OCI-LY7 (cell line): Measurements from ENCODE around the gene GPR52. TPM values are rescaled to one million over a fixed set of nuclear protein-coding genes. Genes with fewer than 3 reads are reported as not detected.

Experiments
- BruUV-seq: library from RNA; stranded (reverse); fragments of 400-500 nt; replicated peaks from 2 replicates; lab custom pipeline; 2021; lab: Mats Ljungman, UMichigan
- CTCF ChIA-PET: fragments of 300-600 bp; sonication (Branson Sonifier 250); formaldehyde crosslinking; loops from one replicate; lab custom pipeline; 2022; ENCODE audit warnings: antibody characterized with exemption; ENCODE audit not compliant: unreplicated experiment; lab: Charles Lee
- POLR2A ChIA-PET: fragments of 300-600 bp; sonication (Branson Sonifier 250); formaldehyde crosslinking; loops from one replicate; lab custom pipeline; 2022; ENCODE audit warnings: antibody characterized with exemption; lab: Charles Lee
- DNase-seq: peaks from one replicate; pipeline ENCODE4 v3.0.0-alpha.2; 2015; ENCODE audit warnings: low spot score
- H2AFZ ChIP-seq: fragments of 200-600 bp; sonication (generic), shearing (Covaris generic); 2 replicates; pipeline ENCODE4 v1.6.1; 2014; ENCODE audit warnings: mild to moderate bottlenecking, antibody characterized with exemption, low read length, moderate library complexity
- H3K27ac ChIP-seq: fragments of 200-600 bp; sonication (generic); 2 replicates; pipeline ENCODE4 v1.5.1; 2014; ENCODE audit warnings: mixed run types, low read depth, mild to moderate bottlenecking, moderate library complexity, low read length, inconsistent platforms; ENCODE audit not compliant: poor library complexity, severe bottlenecking
- H3K36me3 ChIP-seq: fragments of 200-600 bp; sonication (generic); 2 replicates; pipeline ENCODE4 v1.6.1; 2014; ENCODE audit warnings: mild to moderate bottlenecking, antibody characterized with exemption, low read length, moderate library complexity, mixed read lengths; ENCODE audit not compliant: insufficient read depth
- H3K4me1 ChIP-seq: fragments of 200-600 bp; sonication (generic); 2 replicates; pipeline ENCODE4 v1.5.1; 2014; ENCODE audit warnings: mild to moderate bottlenecking, low read length; ENCODE audit not compliant: insufficient read depth, poor library complexity, severe bottlenecking
- H3K4me2 ChIP-seq: fragments of 200-600 bp; sonication (generic); 2 replicates; pipeline ENCODE4 v1.6.1; 2014; ENCODE audit warnings: mild to moderate bottlenecking, low read length
- H3K4me3 ChIP-seq: fragments of 200-600 bp; sonication (generic); 2 replicates; pipeline ENCODE4 v1.5.1; 2014; ENCODE audit warnings: mild to moderate bottlenecking, low read depth, low read length; ENCODE audit not compliant: poor library complexity, severe bottlenecking
- H3K79me2 ChIP-seq: fragments of 200-600 bp; sonication (generic); 2 replicates; pipeline ENCODE4 v1.6.1; 2016; ENCODE audit warnings: low read depth, mild to moderate bottlenecking, low read length, moderate library complexity, mixed read lengths; ENCODE audit not compliant: insufficient read depth
- H3K9me2 ChIP-seq: fragments of 200-600 bp; sonication (generic); 2 replicates; pipeline ENCODE4 v1.6.1; 2016; ENCODE audit warnings: mild to moderate bottlenecking, low read length, mixed read lengths; ENCODE audit not compliant: insufficient read depth
- H3K9me3 ChIP-seq: fragments of 200-600 bp; sonication (generic); 2 replicates; pipeline ENCODE4 v1.6.1; 2014; ENCODE audit warnings: mild to moderate bottlenecking, mixed run types, low read length, mixed read lengths
- H4K20me1 ChIP-seq: fragments of 200-600 bp; sonication (generic); 2 replicates; pipeline ENCODE4 v1.6.1; 2014; ENCODE audit warnings: mild to moderate bottlenecking, antibody characterized with exemption, low read length, moderate library complexity, mixed read lengths; ENCODE audit not compliant: insufficient read depth
- CTCF ChIP-seq: fragments of 200-600 bp; sonication (generic); conservative IDR thresholded peaks from 2 replicates; pipeline ENCODE4 v1.5.1; 2014; ENCODE audit warnings: mild to moderate bottlenecking, antibody characterized with exemption, low read length, moderate library complexity, mixed read lengths
- EZH2phosphoT487 ChIP-seq: fragments of 200-600 bp; sonication (generic); IDR thresholded peaks from 2 replicates; pipeline ENCODE4 v1.6.1; 2018; ENCODE audit warnings: low read depth, borderline replicate concordance, mild to moderate bottlenecking, mixed run types, antibody characterized with exemption, low read length, moderate library complexity, mixed read lengths
- intact Hi-C: fragments of 100-400 bp; cut with micrococcal nuclease; formaldehyde crosslinking; loops from one replicate; pipeline ENCODE4 v1.10.0; 2022; ENCODE audit not compliant: unreplicated experiment
- total RNA-seq, 2 experiments: library from RNA; depleted of rRNA in 1 of 2; stranded (reverse); fragments of >200 nt in 1 of 2; shearing (Covaris generic) in 1 of 2; gene quantifications; 2 replicates each; pipeline ENCODE4 v1.2.3, GENCODE V29; 2014 to 2022

Gene GPR52
- total RNA-seq, 2 experiments from 2014 or later = 5.4 to 9.7 TPM

- Histone ChIP-seq H3K4me1 (no peaks in the 10 kb centered on the region), H3K79me2 (no peaks in the 10 kb centered on the region), H3K4me2 (no peak overlapping the region), H3K9me3 (no peaks in the 10 kb centered on the region), H3K27ac (no peak overlapping the region), H4K20me1 (no peaks in the 10 kb centered on the region), H3K36me3 (no peaks in the 10 kb centered on the region), H3K9me2 (no peaks in the 10 kb centered on the region), H3K4me3 (no peak overlapping the region), H2AFZ (no peak overlapping the region)
- DNase-seq = no peak
- intact Hi-C loops = no loop called here
- ChIA-PET POLR2A (no interaction called here), CTCF (interaction anchor here (0.6 kb wide), 1 partner anchor 28 kb away, joined by 3 read pairs; no protein-coding TSS in a partner anchor)
- TF ChIP-seq CTCF (no peak), EZH2phosphoT487 (no peak)
- no TSS peak for BruUV-seq
Observed at GRCh38 chr1:174479281-174479680, 31.5 kb downstream of the GPR52 start.

GRCh38 chr1:174480324-174480723 is 32.6 kb downstream of the GPR52 start:
- Histone ChIP-seq H3K9me2 (no peaks in the 10 kb centered on the region), H3K9me3 (no peaks in the 10 kb centered on the region), H3K4me2 (no peak overlapping the region), H3K27ac (no peak overlapping the region), H3K36me3 (no peaks in the 10 kb centered on the region), H3K79me2 (no peaks in the 10 kb centered on the region), H2AFZ (no peak overlapping the region), H3K4me1 (no peaks in the 10 kb centered on the region), H3K4me3 (no peak overlapping the region), H4K20me1 (no peaks in the 10 kb centered on the region)
- no peak for DNase-seq
- CTCF ChIA-PET = no interaction called here
- BruUV-seq = no TSS peak
- no peak for TF ChIP-seq EZH2phosphoT487
- no peak for TF ChIP-seq CTCF
- intact Hi-C loops = no loop called here
- POLR2A ChIA-PET = interaction anchor here (1.5 kb wide), 1 partner anchor 15 kb away, joined by 4 read pairs; no protein-coding TSS in a partner anchor

GRCh38 chr1:174491606-174492005 is 43.8 kb downstream of the GPR52 start:
- ChIA-PET POLR2A (interaction anchor here (0.6 to 1.2 kb wide), 2 partner anchors 21 to 42 kb away, joined by 4 to 7 read pairs; no protein-coding TSS in a partner anchor), CTCF (no interaction called here)
- Histone ChIP-seq H3K79me2 (0 out of 2 replicates have a peak, but pooled peaks cover 5% of the 10 kb centered on the region), H3K4me3 (no peak overlapping the region), H3K36me3 (peaks cover 8% of the 10 kb centered on the region; the same call in 1 of the 2 replicates), H3K4me1 (no peaks in the 10 kb centered on the region), H2AFZ (no peak overlapping the region), H3K27ac (no peak overlapping the region), H4K20me1 (no peaks in the 10 kb centered on the region), H3K9me3 (0 out of 2 replicates have a peak, but pooled peaks cover 8% of the 10 kb centered on the region), H3K9me2 (no peaks in the 10 kb centered on the region), H3K4me2 (no peak overlapping the region)
- no peak for TF ChIP-seq EZH2phosphoT487
- no peak for TF ChIP-seq CTCF
- BruUV-seq = no TSS peak
- DNase-seq = no peak
- intact Hi-C loops = no loop called here
